NB4 (cell line): ENCODE data around the gene KYNU.

Experiments used
- POLR2A ChIP-seq: IDR thresholded peaks from 2 replicates; pipeline ENCODE4 v1.6.1; 2011; ENCODE audit warnings: mild to moderate bottlenecking; ENCODE audit not compliant: insufficient read length; ENCODE audit errors: extremely low read depth
- TF ChIP-seq, protein P1 (sequence below): IDR thresholded peaks from one replicate; pipeline ENCODE4 v1.5.1; 2012; ENCODE audit warnings: low read depth, low read length

DNA sequence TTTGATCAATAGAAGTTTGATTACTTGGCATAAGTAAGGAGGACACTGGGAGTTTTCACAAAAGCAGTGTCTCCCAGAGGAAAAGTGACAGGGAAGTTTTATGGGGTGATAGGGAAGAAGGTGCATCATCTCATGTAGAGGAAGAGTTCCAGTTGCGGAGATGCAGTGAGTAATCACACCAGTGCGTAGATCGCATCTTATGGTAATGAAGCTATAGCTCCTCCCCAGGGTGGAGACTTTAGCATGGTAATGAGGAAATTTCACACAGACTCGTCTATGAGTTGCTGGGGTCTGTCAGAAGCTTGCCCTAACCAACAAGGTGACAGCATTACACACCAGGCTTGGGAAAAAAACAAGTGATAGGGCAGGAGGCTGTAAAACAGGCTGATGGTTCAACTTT lies 49.0 kb downstream of the KYNU start:
- TF ChIP-seq, protein P1, sequence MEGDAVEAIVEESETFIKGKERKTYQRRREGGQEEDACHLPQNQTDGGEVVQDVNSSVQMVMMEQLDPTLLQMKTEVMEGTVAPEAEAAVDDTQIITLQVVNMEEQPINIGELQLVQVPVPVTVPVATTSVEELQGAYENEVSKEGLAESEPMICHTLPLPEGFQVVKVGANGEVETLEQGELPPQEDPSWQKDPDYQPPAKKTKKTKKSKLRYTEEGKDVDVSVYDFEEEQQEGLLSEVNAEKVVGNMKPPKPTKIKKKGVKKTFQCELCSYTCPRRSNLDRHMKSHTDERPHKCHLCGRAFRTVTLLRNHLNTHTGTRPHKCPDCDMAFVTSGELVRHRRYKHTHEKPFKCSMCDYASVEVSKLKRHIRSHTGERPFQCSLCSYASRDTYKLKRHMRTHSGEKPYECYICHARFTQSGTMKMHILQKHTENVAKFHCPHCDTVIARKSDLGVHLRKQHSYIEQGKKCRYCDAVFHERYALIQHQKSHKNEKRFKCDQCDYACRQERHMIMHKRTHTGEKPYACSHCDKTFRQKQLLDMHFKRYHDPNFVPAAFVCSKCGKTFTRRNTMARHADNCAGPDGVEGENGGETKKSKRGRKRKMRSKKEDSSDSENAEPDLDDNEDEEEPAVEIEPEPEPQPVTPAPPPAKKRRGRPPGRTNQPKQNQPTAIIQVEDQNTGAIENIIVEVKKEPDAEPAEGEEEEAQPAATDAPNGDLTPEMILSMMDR, result no peak
- no peak for TF ChIP-seq POLR2A
